Cerebellar cortex (tissue), 1 donor: ENCODE measurements around the gene RPL35A.
"Not testable (repeated sequence)": the region's sequence is repeated elsewhere in the genome, so short reads cannot be mapped to it uniquely, and the experiment has no call there.

Experiments
- DNase-seq: peaks from one replicate; pipeline ENCODE4 v3.0.0-alpha.2; 2015; ENCODE audit warnings: low spot score

RPL35A gene

GRCh38 chr3:197952440-197952839 is 2.5 kb downstream of the RPL35A start:
- DNase-seq: no peak

DNA sequence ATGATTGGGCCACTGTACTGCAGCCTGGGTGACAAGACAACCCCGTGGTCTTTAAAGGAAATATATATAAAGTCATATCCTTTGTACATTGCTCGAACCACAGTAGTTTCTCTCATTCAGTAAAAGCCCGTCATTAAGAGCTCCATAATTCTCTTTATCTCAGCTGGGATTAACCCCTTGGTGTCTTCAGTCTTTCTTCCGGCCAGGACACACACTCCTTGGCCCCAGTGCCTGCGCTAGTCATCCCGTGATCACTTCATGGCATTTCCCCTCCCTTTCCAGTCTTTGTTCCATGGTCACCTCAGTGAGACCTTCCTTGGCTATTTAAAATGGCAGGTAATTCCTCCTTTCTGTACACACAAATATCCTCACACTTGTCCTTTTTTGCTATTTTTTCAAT is 3.3 kb downstream of the RPL35A start:
- no peak for DNase-seq

GRCh38 chr3:197953881-197954280 is 3.9 kb downstream of the RPL35A start:
- no peak for DNase-seq

DNA sequence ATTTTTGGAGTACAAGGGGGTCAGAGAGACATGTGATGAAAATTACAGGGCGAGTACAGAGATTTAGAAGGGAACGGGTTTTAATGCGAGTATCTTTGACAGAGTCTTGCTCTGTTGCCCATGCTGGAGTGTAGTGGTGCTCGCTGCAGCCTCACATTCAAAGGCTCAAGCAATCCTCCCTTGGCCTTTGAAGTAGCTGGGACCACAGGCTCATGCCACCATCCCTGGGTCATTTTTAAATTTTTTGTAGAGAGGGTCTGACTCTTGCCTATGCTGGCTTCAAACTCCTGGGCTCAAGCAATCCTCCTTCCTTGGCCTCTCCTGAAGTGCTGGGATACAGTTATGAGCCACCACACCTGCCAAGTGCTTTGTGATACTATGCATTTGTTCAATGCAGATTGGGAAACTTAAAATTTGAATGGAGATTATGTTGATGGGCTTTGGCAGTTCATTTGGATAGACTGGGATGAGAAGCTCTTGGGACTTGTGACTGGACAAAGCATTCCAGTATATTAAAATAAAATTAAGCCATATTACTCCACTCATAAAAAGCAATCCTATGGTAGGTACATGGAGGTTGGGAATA is 6.0 kb downstream of the RPL35A start:
- peak; percentile 21 for DNase-seq

- DNase-seq: no peak
Observed at GRCh38 chr3:197956626-197956988, 6.6 kb downstream of the RPL35A start.

DNA sequence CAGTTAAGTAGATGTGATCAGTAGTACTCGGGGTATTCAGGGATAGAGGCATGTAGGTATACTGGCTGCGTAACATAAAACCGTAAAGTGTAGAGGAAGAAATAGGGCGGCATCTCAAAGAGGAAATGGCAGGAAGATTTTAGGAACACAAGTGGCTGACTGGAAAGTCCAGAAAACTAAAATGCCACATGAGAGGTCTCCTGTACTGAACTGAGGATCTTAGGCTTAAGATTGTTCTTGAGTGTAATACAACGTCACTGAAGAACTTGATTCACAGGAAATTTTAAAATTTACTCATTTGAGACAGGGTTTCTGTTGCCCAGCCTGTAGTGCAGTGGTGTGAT is 7.8 kb downstream of the RPL35A start:
- peak; percentile 44 for DNase-seq

- no peak for DNase-seq
Observed at GRCh38 chr3:197958346-197958745, 8.4 kb downstream of the RPL35A start.

- DNase-seq: not testable (repeated sequence)
Observed at GRCh38 chr3:197958848-197959247, 8.9 kb downstream of the RPL35A start.

- peak; percentile 36 for DNase-seq
Observed at GRCh38 chr3:197959500-197959890, 9.5 kb downstream of the RPL35A start.

GRCh38 chr3:197959891-197960693 is 10.1 kb downstream of the RPL35A start, which contains the start of gene LMLN:
TSS of gene LMLN (plus strand) at chr3:197960217. CDS start at chr3:197960246, 29 bp downstream.
- DNase-seq: peak; percentile 97

DNA sequence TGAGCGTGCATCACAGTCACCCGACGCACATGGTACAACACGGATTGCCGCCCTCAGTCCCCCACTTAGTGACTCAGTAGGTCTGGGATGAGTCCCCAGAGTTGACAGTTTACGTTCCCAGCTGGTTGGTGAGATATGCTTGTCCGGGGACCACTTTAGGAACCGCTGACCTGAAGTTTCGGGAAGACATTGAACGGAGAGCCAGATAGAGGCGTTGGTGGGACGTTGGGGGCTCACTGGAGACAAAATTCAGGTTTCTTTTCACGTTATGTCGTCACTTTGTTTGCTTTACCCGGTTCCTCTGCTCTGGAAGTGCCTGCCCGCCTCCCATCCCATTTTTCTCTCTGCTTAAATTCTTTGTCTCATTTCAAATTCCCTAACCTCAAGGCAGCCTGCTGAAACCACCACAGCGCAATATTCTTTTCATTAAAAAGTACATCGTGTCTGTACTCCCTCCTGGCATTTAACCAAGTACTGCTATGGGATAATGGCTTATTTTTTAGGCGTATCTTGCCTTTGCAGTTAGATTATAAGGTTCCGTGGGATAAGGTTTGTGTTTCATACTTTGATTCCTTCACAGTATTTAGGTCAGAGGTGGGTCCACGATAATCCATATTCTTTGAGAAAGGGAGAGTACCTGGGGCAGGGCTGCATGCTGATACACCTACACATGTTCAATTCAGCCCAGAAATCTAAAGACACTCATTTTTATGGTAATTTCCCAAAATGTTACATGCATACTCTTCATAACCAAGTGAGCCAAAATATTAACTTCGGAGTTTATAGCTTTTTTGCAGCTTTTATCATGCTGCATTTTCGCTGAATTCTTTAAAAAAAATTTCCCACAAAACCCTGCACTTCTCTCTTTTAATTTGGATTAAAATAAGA is 10.9 kb downstream of the RPL35A start:
- DNase-seq: no peak

GRCh38 chr3:197961582-197961945 is 11.6 kb downstream of the RPL35A start:
- no peak for DNase-seq

- DNase-seq: no peak
Observed at GRCh38 chr3:197963019-197963637, 13.1 kb downstream of the RPL35A start.

- DNase-seq: not testable (repeated sequence)
Observed at GRCh38 chr3:197967337-197967989, 17.5 kb downstream of the RPL35A start.

GRCh38 chr3:197970588-197970987 is 20.6 kb downstream of the RPL35A start:
- no peak for DNase-seq

- DNase-seq: no peak
Observed at GRCh38 chr3:197974016-197974415, 24.0 kb downstream of the RPL35A start.

DNA sequence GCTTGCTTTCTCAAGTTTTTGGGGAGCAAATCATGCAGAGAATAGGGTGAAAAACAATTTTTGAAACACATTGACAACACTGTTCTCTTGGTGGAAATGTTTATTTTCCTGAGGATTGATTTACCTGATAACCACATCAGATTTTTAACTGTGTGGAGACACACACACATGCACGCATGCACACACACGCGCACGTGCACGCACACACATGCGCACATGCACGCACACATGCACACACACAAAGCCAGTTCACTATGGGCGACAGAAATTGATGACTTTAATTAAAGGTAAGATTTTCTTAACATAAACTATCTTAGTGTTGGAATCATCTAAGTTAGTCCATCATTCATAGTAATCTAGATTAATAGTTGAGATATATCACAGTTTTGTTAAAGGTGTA is 25.3 kb downstream of the RPL35A start:
- no peak for DNase-seq

DNA sequence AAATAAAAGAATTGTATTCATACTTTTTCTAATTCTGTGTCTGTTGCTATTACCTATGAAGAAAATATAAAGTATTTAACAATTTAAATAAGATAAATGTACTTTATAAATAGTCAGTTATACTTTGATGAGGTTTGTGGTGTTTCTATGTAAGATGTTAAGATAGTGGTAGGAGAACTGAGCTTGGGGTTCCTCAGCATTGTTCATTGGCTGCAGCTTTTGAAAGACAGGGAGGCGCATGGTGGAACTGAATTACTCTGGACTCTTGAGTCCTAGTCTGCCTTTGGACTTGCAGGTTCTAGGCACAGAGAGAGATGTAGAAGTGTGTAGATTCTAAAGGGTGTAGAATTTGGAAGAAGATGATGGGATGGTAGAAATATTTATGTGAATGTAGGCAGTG is 33.1 kb downstream of the RPL35A start:
- DNase-seq: no peak

DNA sequence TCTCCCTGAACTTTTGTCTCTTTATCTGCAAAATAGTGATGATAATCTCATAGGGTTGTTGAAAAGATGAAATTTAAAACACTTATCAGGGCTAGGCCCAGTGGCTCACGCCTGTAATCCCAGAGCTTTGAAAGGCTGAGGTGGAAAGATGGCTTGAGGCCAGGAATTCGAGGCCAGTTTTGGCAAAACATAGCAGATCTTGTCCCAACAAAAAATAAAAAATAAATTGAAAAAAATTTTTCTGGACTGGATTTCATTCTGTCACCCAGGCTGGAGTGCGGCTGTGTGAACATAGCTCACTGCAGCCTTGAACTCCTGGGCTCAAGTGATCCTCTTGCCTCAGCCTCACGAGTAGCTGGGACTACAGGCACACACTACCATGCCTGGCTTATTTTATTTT is 39.7 kb downstream of the RPL35A start:
- DNase-seq: no peak

GRCh38 chr3:197994736-197995135 is 44.7 kb downstream of the RPL35A start:
- DNase-seq: no peak

DNA sequence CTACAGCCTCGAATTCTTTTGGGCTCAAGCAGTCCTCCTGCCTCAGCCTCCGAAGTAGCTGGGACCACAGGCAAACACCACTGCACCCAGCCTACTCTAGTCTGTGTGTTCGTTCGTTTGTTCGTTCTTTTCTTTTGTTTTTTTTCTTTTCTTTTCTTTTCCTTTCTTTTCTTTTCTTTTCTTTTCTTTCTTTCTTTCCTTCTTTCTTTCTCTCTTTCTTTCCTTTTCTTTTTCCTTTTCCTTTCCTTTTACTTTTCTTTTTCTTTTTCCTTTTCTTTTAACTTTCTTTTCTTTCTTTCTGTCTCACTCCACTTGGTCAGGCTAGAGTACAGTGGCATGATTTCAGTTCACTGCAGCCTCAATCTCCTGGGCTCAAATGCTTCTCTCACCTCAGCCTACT is 46.9 kb downstream of the RPL35A start:
- no peak for DNase-seq

DNA sequence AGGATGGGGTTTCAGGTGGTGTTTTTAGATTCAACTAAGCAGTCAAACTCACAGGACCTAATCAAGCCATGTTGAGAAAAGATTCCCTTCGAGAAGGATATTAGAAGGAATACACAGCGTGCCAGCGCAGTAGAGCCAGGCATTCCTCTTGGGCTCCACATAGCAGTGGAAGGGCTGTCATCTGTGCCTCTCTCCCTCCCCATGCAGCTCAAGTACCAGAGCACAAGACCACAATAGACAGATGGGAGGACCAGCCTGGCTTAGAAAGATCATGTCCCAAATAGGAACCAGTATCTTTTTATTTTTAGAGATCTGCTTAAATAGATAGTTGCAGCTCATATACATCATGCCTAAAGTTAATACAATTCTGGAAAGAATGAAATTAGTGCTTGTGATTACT is 47.9 kb downstream of the RPL35A start:
- no peak for DNase-seq
